H1 (cell line): ENCODE measurements around the gene TTC28. TPM values are rescaled to one million over a fixed set of nuclear protein-coding genes. Genes with fewer than 3 reads are reported as not detected.

Experiments
- CTCF ChIA-PET: fragments of 300-600 bp; sonication (Branson Sonifier 250); formaldehyde crosslinking; loops from one replicate; lab custom pipeline; 2021; ENCODE audit not compliant: partially characterized antibody; lab: Charles Lee
- POLR2A ChIA-PET: fragments of 300-600 bp; sonication (Branson Sonifier 250); formaldehyde crosslinking; loops from one replicate; lab custom pipeline; 2021; ENCODE audit warnings: inconsistent platforms; ENCODE audit not compliant: partially characterized antibody; lab: Charles Lee
- DNase-seq, 2 experiments: peaks; one replicate each; pipeline versions ENCODE4 v3.0.0 to v3.0.0-alpha.2; 2010 to 2022; ENCODE audit warnings: low spot score in 2 of 2, low read depth in 1 of 2, mixed read lengths in 1 of 2
- FAIRE-seq: peaks from 2 replicates; lab custom pipeline; 2011; peaks lifted over from hg19 to GRCh38; lab: Jason Lieb, UNC
- H2AFZ ChIP-seq: 2 replicates; pipeline ENCODE4 v1.8.1; 2012; ENCODE audit warnings: low read length, inconsistent platforms
- H2AK5ac ChIP-seq: 2 replicates; pipeline ENCODE4 v1.6.1; 2013; ENCODE audit warnings: low read depth, low read length
- H2BK120ac ChIP-seq: replicated peaks from 2 replicates; pipeline ENCODE3; 2013; ENCODE audit warnings: low read depth, low read length, inconsistent platforms
- H2BK12ac ChIP-seq: 2 replicates; pipeline ENCODE4 v1.6.1; 2013; ENCODE audit warnings: low read depth, low read length
- H2BK15ac ChIP-seq: 2 replicates; pipeline ENCODE4 v1.6.1; 2013; ENCODE audit warnings: low read length
- H2BK20ac ChIP-seq: 2 replicates; pipeline ENCODE4 v1.6.1; 2013; ENCODE audit warnings: low read length
- H2BK5ac ChIP-seq: 2 replicates; pipeline ENCODE4 v1.6.1; 2013; ENCODE audit warnings: low read depth, low read length
- H3K14ac ChIP-seq: 2 replicates; pipeline ENCODE4 v1.6.1; 2013; ENCODE audit warnings: inconsistent platforms; ENCODE audit not compliant: insufficient read length
- H3K18ac ChIP-seq: 2 replicates; pipeline ENCODE4 v1.6.1; 2013; ENCODE audit warnings: low read length; ENCODE audit errors: extremely low read depth
- H3K23ac ChIP-seq: 2 replicates; pipeline ENCODE4 v1.6.1; 2013; ENCODE audit warnings: inconsistent platforms; ENCODE audit not compliant: insufficient read length
- H3K23me2 ChIP-seq: 2 replicates; pipeline ENCODE4 v1.6.1; 2013; ENCODE audit warnings: low read depth, low read length
- H3K27ac ChIP-seq: 2 replicates; pipeline ENCODE4 v1.6.1; 2011; ENCODE audit warnings: low read depth, low read length, inconsistent platforms
- H3K27me3 ChIP-seq, 4 experiments: replicated peaks in 1 of 4; 1 replicate in 1 of 4; 2 replicates in 3 of 4; pipeline versions ENCODE4 v1.6.1 to v1.8.1; 2011 to 2013; ENCODE audit warnings: low read length in 3 of 4, mild to moderate bottlenecking in 3 of 4, inconsistent platforms in 2 of 4, mixed read lengths in 2 of 4, moderate library complexity in 1 of 4; ENCODE audit not compliant: control insufficient read depth in 3 of 4, insufficient read depth in 3 of 4; ENCODE audit errors: extremely low read depth in 1 of 4
- H3K36me3 ChIP-seq, 4 experiments: 2 replicates each; pipeline versions ENCODE4 v1.6.1 to v1.8.1; 2011 to 2013; ENCODE audit warnings: mild to moderate bottlenecking in 4 of 4, low read length in 3 of 4, moderate library complexity in 2 of 4, control low read depth in 1 of 4, inconsistent platforms in 1 of 4; ENCODE audit not compliant: insufficient read depth in 4 of 4, control insufficient read depth in 2 of 4
- H3K4ac ChIP-seq: replicated peaks from 2 replicates; pipeline ENCODE3; 2013; ENCODE audit warnings: low read length, low read depth, mixed read lengths, inconsistent platforms; ENCODE audit not compliant: insufficient read length
- H3K4me1 ChIP-seq, 4 experiments: replicated peaks in 1 of 4; 1 replicate in 1 of 4; 2 replicates in 3 of 4; pipeline versions ENCODE4 v1.6.1 to v1.8.1; 2011 to 2013; ENCODE audit warnings: low read length in 3 of 4, inconsistent platforms in 2 of 4, mixed read lengths in 1 of 4; ENCODE audit not compliant: insufficient read depth in 4 of 4, control insufficient read depth in 3 of 4
- H3K4me2 ChIP-seq, 2 experiments: 2 replicates each; pipeline versions ENCODE4 v1.6.1 to v1.8.1; 2011 to 2013; ENCODE audit warnings: low read depth in 2 of 2, low read length in 2 of 2, control low read depth in 1 of 2, inconsistent platforms in 1 of 2, mild to moderate bottlenecking in 1 of 2; ENCODE audit not compliant: insufficient read depth in 1 of 2
- H3K4me3 ChIP-seq, 4 experiments: fragments of 200-600, 300-600 bp in 1 of 4; sonication (generic), shearing (Covaris generic), sonication (Bioruptor Twin) in 1 of 4; 2 replicates each; pipeline versions ENCODE4 v1.5.1 to v1.8.1; 2011 to 2016; ENCODE audit warnings: low read length in 4 of 4, low read depth in 3 of 4, control low read depth in 2 of 4, inconsistent platforms in 2 of 4, mild to moderate bottlenecking in 2 of 4, mixed read lengths in 1 of 4, moderate library complexity in 1 of 4; ENCODE audit not compliant: insufficient read depth in 2 of 4; ENCODE audit errors: extremely low read depth in 1 of 4
- H3K56ac ChIP-seq: replicated peaks from 2 replicates; pipeline ENCODE3; 2013; ENCODE audit warnings: low read depth, mild to moderate bottlenecking, mixed read lengths, low read length, inconsistent platforms; ENCODE audit not compliant: insufficient read length
- H3K79me1 ChIP-seq: 2 replicates; pipeline ENCODE4 v1.6.1; 2013; ENCODE audit warnings: low read depth, low read length, control low read depth
- H3K79me2 ChIP-seq, 2 experiments: 2 replicates each; pipeline versions ENCODE4 v1.6.1 to v1.8.1; 2012 to 2013; ENCODE audit warnings: low read length in 2 of 2, mild to moderate bottlenecking in 2 of 2, inconsistent platforms in 1 of 2; ENCODE audit not compliant: insufficient read depth in 2 of 2, control insufficient read depth in 1 of 2
- H3K9ac ChIP-seq, 4 experiments: replicated peaks in 1 of 4; 1 replicate in 1 of 4; 2 replicates in 3 of 4; pipeline versions ENCODE4 v1.6.1 to v1.8.1; 2011 to 2013; ENCODE audit warnings: low read depth in 3 of 4, low read length in 3 of 4, control low read depth in 2 of 4, mild to moderate bottlenecking in 2 of 4, moderate library complexity in 2 of 4, inconsistent platforms in 1 of 4; ENCODE audit errors: extremely low read depth in 1 of 4
- H3K9me3 ChIP-seq, 2 experiments: 2 replicates each; pipeline versions ENCODE4 v1.6.1 to v1.8.1; 2012 to 2013; ENCODE audit warnings: mild to moderate bottlenecking in 2 of 2, moderate library complexity in 2 of 2, control low read depth in 1 of 2, inconsistent platforms in 1 of 2, low read depth in 1 of 2, low read length in 1 of 2, mixed read lengths in 1 of 2; ENCODE audit not compliant: insufficient read depth in 2 of 2
- H4K20me1 ChIP-seq, 2 experiments: replicated peaks in 1 of 2; 2 replicates each; pipeline versions ENCODE3 to v1.8.1; 2011 to 2013; ENCODE audit warnings: inconsistent platforms in 2 of 2, low read length in 2 of 2, mild to moderate bottlenecking in 1 of 2; ENCODE audit not compliant: insufficient read depth in 2 of 2, control insufficient read depth in 1 of 2
- H4K5ac ChIP-seq: 2 replicates; pipeline ENCODE4 v1.6.1; 2013; ENCODE audit warnings: low read length, low read depth, mixed read lengths, inconsistent platforms; ENCODE audit not compliant: insufficient read length
- H4K8ac ChIP-seq: 2 replicates; pipeline ENCODE4 v1.8.0; 2013; ENCODE audit warnings: mild to moderate bottlenecking, moderate library complexity, low read length, inconsistent platforms; ENCODE audit not compliant: insufficient read depth; ENCODE audit errors: extremely low read depth
- H4K91ac ChIP-seq: replicated peaks from 2 replicates; pipeline ENCODE3; 2013; ENCODE audit warnings: low read length, mixed read lengths, inconsistent platforms; ENCODE audit not compliant: insufficient read length
- BRCA1 ChIP-seq: IDR thresholded peaks from 2 replicates; pipeline ENCODE4 v1.6.1; 2012; ENCODE audit warnings: low read depth, low read length, improper control_type of control experiment
- CEBPB ChIP-seq: IDR thresholded peaks from 2 replicates; pipeline ENCODE4 v1.6.1; 2012; ENCODE audit warnings: low read depth, low read length
- CHD1 ChIP-seq: IDR thresholded peaks from 2 replicates; pipeline ENCODE4 v1.6.1; 2012; ENCODE audit warnings: low read depth, low read length, improper control_type of control experiment
- EGR1 ChIP-seq: IDR thresholded peaks from 2 replicates; pipeline ENCODE4 v1.6.1; 2011; ENCODE audit warnings: low read depth, low read length, borderline replicate concordance
- GABPA ChIP-seq: IDR thresholded peaks from 2 replicates; pipeline ENCODE4 v1.6.1; 2011; ENCODE audit warnings: mild to moderate bottlenecking, low read length, moderate library complexity, borderline replicate concordance; ENCODE audit not compliant: insufficient read depth
- HDAC6 ChIP-seq: IDR thresholded peaks from one replicate; pipeline ENCODE4 v1.7.1; 2012; ENCODE audit warnings: low read depth, mild to moderate bottlenecking, inconsistent platforms, low read length, moderate library complexity
- JUND ChIP-seq: IDR thresholded peaks from 2 replicates; pipeline ENCODE4 v1.6.1; 2011; ENCODE audit warnings: mild to moderate bottlenecking, improper control_type of control experiment, low read length
- KDM4A ChIP-seq: IDR thresholded peaks from one replicate; pipeline ENCODE4 v1.7.1; 2012; ENCODE audit warnings: low read depth, mild to moderate bottlenecking, moderate library complexity, low read length, inconsistent platforms; ENCODE audit not compliant: severe bottlenecking
- KDM5A ChIP-seq: fragments of 200-600 bp; IDR thresholded peaks from 2 replicates; pipeline ENCODE4 v1.7.1; 2012; ENCODE audit warnings: mild to moderate bottlenecking, low read length, inconsistent platforms, mixed read lengths
- TAF1 ChIP-seq: IDR thresholded peaks from 2 replicates; pipeline ENCODE4 v1.6.1; 2011; ENCODE audit warnings: mild to moderate bottlenecking, low read depth, low read length
- TBP ChIP-seq: IDR thresholded peaks from 2 replicates; pipeline ENCODE4 v1.6.1; 2011; ENCODE audit warnings: low read depth, low read length, improper control_type of control experiment
- YY1 ChIP-seq: IDR thresholded peaks from 2 replicates; pipeline ENCODE4 v1.6.1; 2011; ENCODE audit warnings: low read depth, mild to moderate bottlenecking, low read length
- WGBS, 2 experiments: shearing (Covaris generic) in 1 of 2; methylation state at CpG; one replicate each; pipeline versions ENCODE4 v1.1.6 to v1.1.7; 2013 to 2015; ENCODE audit warnings: low lambda C conversion rate in 2 of 2, mixed read lengths in 2 of 2, inconsistent platforms in 1 of 2, low coverage in 1 of 2, missing lambda C conversion rate in 1 of 2; ENCODE audit not compliant: insufficient replicate concordance in 2 of 2, insufficient coverage in 1 of 2, insufficient read length in 1 of 2; ENCODE audit errors: extremely low coverage in 1 of 2, missing lambda C conversion rate in 1 of 2; 5-methylcytosine and 5-hydroxymethylcytosine counted together
- polyA plus RNA-seq, 7 experiments: library from polyadenylated mRNA; depleted of rRNA in 3 of 7; stranded (reverse) in 5 of 7; unstranded in 2 of 7; fragments of >200 nt in 5 of 7; fragments of 200-250 nt in 2 of 7; gene quantifications; 1 replicate in 5 of 7; 2 replicates in 1 of 7; 4 replicates in 1 of 7; pipeline versions ENCODE4 v1.2.1 to v1.2.3, GENCODE V29; 2011 to 2013; ENCODE audit warnings: missing spikeins in 2 of 7, mixed read lengths in 2 of 7
- total RNA-seq: library from RNA; stranded (reverse); fragmentation: NEBNext Ultra II Directional; extraction: Animal tissue kit (Norgen Biotek cat#: 25700); gene quantifications from 2 replicates; pipeline ENCODE4 v1.2.1, GENCODE V29; 2021
- TF ChIP-seq, protein P1 (sequence below): IDR thresholded peaks from 2 replicates; pipeline ENCODE4 v1.6.1; 2012; ENCODE audit warnings: low read length, inconsistent platforms
- TF ChIP-seq, protein P2 (sequence below): IDR thresholded peaks from 2 replicates; pipeline ENCODE4 v1.6.1; 2012; ENCODE audit warnings: inconsistent platforms

Gene TTC28
- total and polyA plus RNA-seq, 2 of the 8 experiments (the other 6 are each of a cell fraction or from before 2014, with no cell fraction given): 2.6 to 12.6 TPM

DNA sequence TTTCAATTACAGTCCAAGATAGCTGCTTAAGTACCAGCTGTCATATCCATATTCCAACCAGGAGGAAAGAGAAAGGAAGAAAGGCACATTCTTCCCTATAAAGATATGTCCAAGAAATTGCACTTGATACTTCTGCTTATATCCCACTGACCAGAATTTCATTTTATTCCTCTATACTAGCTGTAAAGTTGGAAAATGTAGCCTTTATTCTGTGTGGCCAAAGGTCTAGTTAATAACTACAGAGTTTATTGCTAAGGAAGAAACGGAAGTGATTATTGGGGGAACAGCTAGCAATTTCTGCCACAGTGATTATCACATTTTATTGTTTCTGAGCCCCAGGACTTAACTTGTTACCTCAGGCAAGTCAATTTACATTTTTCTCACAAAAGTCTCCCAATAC lies 213.8 kb downstream of the TTC28 start:
- H2AFZ ChIP-seq: no peak overlapping the region
- no peaks in the 10 kb centered on the region for H4K20me1 ChIP-seq
- H3K36me3 ChIP-seq: no peaks in the 10 kb centered on the region
- ChIA-PET POLR2A (interaction anchor here (0.7 kb wide), 1 partner anchor 164 kb away, joined by 3 read pairs; no protein-coding TSS in a partner anchor), CTCF (no interaction called here)
- no peaks in the 10 kb centered on the region for H3K79me2 ChIP-seq
- no peak overlapping the region for H3K9ac ChIP-seq
- H3K9me3 ChIP-seq: no peaks in the 10 kb centered on the region
- no peak overlapping the region for H2BK120ac ChIP-seq
- no peak overlapping the region for H3K4me2 ChIP-seq
- no peaks in the 10 kb centered on the region for H3K27me3 ChIP-seq
- H3K56ac ChIP-seq: no peak overlapping the region
- no peak overlapping the region for H3K4ac ChIP-seq
- H2BK12ac ChIP-seq: no peak overlapping the region
- no peak overlapping the region for H4K5ac ChIP-seq
- H2AK5ac ChIP-seq: no peak overlapping the region
- H3K4me3 ChIP-seq: no peak overlapping the region
- DNase-seq (no peak), FAIRE-seq (no peak)
- H3K27ac ChIP-seq: no peak overlapping the region
- H2BK15ac ChIP-seq: no peak overlapping the region
- no peak overlapping the region for H4K91ac ChIP-seq
- H4K8ac ChIP-seq: no peak overlapping the region
- H3K79me1 ChIP-seq: no peaks in the 10 kb centered on the region
- H3K23ac ChIP-seq: no peak overlapping the region
- H3K14ac ChIP-seq: no peak overlapping the region
- 100% methylated on average over 1 of the region's 1 CpG; no CpG with 5 or more reads in 1 of the 2 experiments for WGBS, 2 experiments
- no peaks in the 10 kb centered on the region for H3K23me2 ChIP-seq
- no peak overlapping the region for H3K18ac ChIP-seq
- no peak overlapping the region for H2BK5ac ChIP-seq
- H3K4me1 ChIP-seq: no peaks in the 10 kb centered on the region
- no peak overlapping the region for H2BK20ac ChIP-seq
- TF ChIP-seq TAF1: no peak
- no peak for TF ChIP-seq KDM5A
- no peak for TF ChIP-seq TBP
- TF ChIP-seq HDAC6: no peak
- no peak for TF ChIP-seq JUND
- no peak for TF ChIP-seq GABPA
- TF ChIP-seq, protein P1, sequence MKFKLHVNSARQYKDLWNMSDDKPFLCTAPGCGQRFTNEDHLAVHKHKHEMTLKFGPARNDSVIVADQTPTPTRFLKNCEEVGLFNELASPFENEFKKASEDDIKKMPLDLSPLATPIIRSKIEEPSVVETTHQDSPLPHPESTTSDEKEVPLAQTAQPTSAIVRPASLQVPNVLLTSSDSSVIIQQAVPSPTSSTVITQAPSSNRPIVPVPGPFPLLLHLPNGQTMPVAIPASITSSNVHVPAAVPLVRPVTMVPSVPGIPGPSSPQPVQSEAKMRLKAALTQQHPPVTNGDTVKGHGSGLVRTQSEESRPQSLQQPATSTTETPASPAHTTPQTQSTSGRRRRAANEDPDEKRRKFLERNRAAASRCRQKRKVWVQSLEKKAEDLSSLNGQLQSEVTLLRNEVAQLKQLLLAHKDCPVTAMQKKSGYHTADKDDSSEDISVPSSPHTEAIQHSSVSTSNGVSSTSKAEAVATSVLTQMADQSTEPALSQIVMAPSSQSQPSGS: no peak
- TF ChIP-seq CEBPB: no peak
- no peak for TF ChIP-seq BRCA1
- TF ChIP-seq, protein P2, sequence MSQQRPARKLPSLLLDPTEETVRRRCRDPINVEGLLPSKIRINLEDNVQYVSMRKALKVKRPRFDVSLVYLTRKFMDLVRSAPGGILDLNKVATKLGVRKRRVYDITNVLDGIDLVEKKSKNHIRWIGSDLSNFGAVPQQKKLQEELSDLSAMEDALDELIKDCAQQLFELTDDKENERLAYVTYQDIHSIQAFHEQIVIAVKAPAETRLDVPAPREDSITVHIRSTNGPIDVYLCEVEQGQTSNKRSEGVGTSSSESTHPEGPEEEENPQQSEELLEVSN: no peak
- TF ChIP-seq KDM4A: no peak
- TF ChIP-seq YY1: no peak
- no peak for TF ChIP-seq CHD1
- no peak for TF ChIP-seq EGR1
